HepG2 (cell line): ENCODE measurements around the gene CPAMD8. TPM values are rescaled to one million over a fixed set of nuclear protein-coding genes. Genes with fewer than 3 reads are reported as not detected.

Experiments
- ATAC-seq: fragments of 200-7000 bp; cut with Tn5 transposase; 3 replicates; pipeline ENCODE4 v1.9.1; 2020; ENCODE audit warnings: mild to moderate bottlenecking, moderate library complexity
- BruUV-seq: library from RNA; stranded (reverse); fragments of 400-500 nt; replicated peaks from 2 replicates; lab custom pipeline; 2021; lab: Mats Ljungman, UMichigan
- CTCF ChIA-PET: fragments of 300-600 bp; formaldehyde crosslinking; extraction: SDS; loops from one replicate; lab custom pipeline; 2021; ENCODE audit warnings: low total read pairs, inconsistent platforms, low intra/inter-chr PET ratio; lab: Yijun Ruan, JAX
- POLR2A ChIA-PET: fragments of 350-600 bp; sonication (Branson Sonifier 250); formaldehyde crosslinking; loops from one replicate; lab custom pipeline; 2020; ENCODE audit warnings: antibody characterized with exemption, inconsistent platforms; lab: Yijun Ruan, JAX
- DNase-seq: peaks from one replicate; pipeline ENCODE4 v3.0.0-alpha.2; 2015; ENCODE audit warnings: low spot score
- FAIRE-seq: peaks from 3 replicates; lab custom pipeline; 2011; peaks lifted over from hg19 to GRCh38; lab: Jason Lieb, UNC
- H2AFZ ChIP-seq: one replicate; pipeline ENCODE4 v1.6.1; 2011; ENCODE audit warnings: low read length, inconsistent platforms
- H3K27ac ChIP-seq: fragments of 300-600 bp; 3 replicates; pipeline ENCODE4 v1.8.0; 2011; ENCODE audit warnings: mixed run types, mild to moderate bottlenecking, mixed read lengths, low read length, inconsistent platforms; ENCODE audit not compliant: insufficient read depth; ENCODE audit errors: extremely low read length
- H3K27me3 ChIP-seq, 2 experiments: fragments of 200-600 bp in 1 of 2; 2 replicates in 1 of 2; 3 replicates in 1 of 2; pipeline versions ENCODE4 v1.6.0 to v1.8.0; 2011; ENCODE audit warnings: low read length in 2 of 2, mild to moderate bottlenecking in 2 of 2, moderate library complexity in 2 of 2, inconsistent platforms in 1 of 2; ENCODE audit not compliant: insufficient read depth in 2 of 2, control insufficient read depth in 1 of 2
- H3K36me3 ChIP-seq, 2 experiments: fragments of 200-600 bp in 1 of 2; replicated peaks in 1 of 2; 2 replicates in 1 of 2; 3 replicates in 1 of 2; pipeline versions ENCODE4 v1.5.1 to v1.8.0; 2011; ENCODE audit warnings: low read length in 2 of 2, inconsistent platforms in 1 of 2; ENCODE audit not compliant: insufficient read depth in 2 of 2, control insufficient read depth in 1 of 2
- H3K4me1 ChIP-seq: 2 replicates; pipeline ENCODE4 v1.5.1; 2012; ENCODE audit warnings: low read length, inconsistent platforms; ENCODE audit not compliant: insufficient read depth
- H3K4me2 ChIP-seq: 2 replicates; pipeline ENCODE4 v1.6.0; 2011; ENCODE audit warnings: low read depth, low read length, inconsistent platforms
- H3K4me3 ChIP-seq, 3 experiments: fragments of 200-600 bp in 1 of 3; sonication (generic), shearing (Covaris generic) in 1 of 3; replicated peaks in 1 of 3; 2 replicates each; pipeline ENCODE4 v1.5.1; 2011 to 2016; ENCODE audit warnings: low read length in 3 of 3, inconsistent platforms in 2 of 3, low read depth in 2 of 3, mild to moderate bottlenecking in 2 of 3, control low read depth in 1 of 3, mixed read lengths in 1 of 3; ENCODE audit not compliant: insufficient read depth in 1 of 3
- H3K79me2 ChIP-seq: one replicate; pipeline ENCODE4 v1.6.1; 2011; ENCODE audit warnings: low read length, inconsistent platforms; ENCODE audit not compliant: insufficient read depth
- H3K9ac ChIP-seq: 2 replicates; pipeline ENCODE4 v1.6.0; 2011; ENCODE audit warnings: mild to moderate bottlenecking, low read depth, low read length, inconsistent platforms; ENCODE audit not compliant: insufficient read depth
- H3K9me3 ChIP-seq: 2 replicates; pipeline ENCODE4 v1.5.1; 2012; ENCODE audit warnings: mild to moderate bottlenecking, low read length
- H4K20me1 ChIP-seq: 2 replicates; pipeline ENCODE4 v1.6.0; 2011; ENCODE audit warnings: inconsistent platforms, mild to moderate bottlenecking, low read length, moderate library complexity; ENCODE audit not compliant: insufficient read depth
- SOX13 ChIP-seq, 3 experiments: fragments of 450-650 bp in 1 of 3; sonication (generic) in 1 of 3; formaldehyde crosslinking in 1 of 3; IDR thresholded peaks in 2 of 3; conservative IDR thresholded peaks in 1 of 3; 2 replicates each; pipeline versions ENCODE4 v1.5.0 to v1.6.1; 2016 to 2020; ENCODE audit warnings: antibody characterized with exemption in 1 of 3, mild to moderate bottlenecking in 1 of 3, missing compliant biosample characterization in 1 of 3, missing genetic modification reagents in 1 of 3, moderate library complexity in 1 of 3
- SRF ChIP-seq: IDR thresholded peaks from 2 replicates; pipeline ENCODE4 v1.6.1; 2011; ENCODE audit warnings: mild to moderate bottlenecking, low read depth, low read length, moderate library complexity
- WGBS: methylation state at CpG from one replicate; pipeline ENCODE4 v1.1.6; 2017; ENCODE audit warnings: low lambda C conversion rate; 5-methylcytosine and 5-hydroxymethylcytosine counted together
- in situ Hi-C: cut with HindIII; loops from 2 replicates; pipeline ENCODE4 v1.10.0; 2017; ENCODE audit warnings: low pct_unique_long_range_greater_than_20kb; ENCODE audit not compliant: extremely low pct_ligation_motif_present
- intact Hi-C: fragments of 100-400 bp; cut with micrococcal nuclease; formaldehyde crosslinking; loops from one replicate; pipeline ENCODE4 v1.10.0; 2022; ENCODE audit not compliant: unreplicated experiment
- polyA plus RNA-seq, 8 experiments: library from polyadenylated mRNA; depleted of rRNA in 3 of 8; stranded (reverse) in 7 of 8; unstranded in 1 of 8; fragments of >200 nt; fragmentation: Illumina TruSeq in 4 of 8; extraction: Trizol in 4 of 8; gene quantifications; 2 replicates each; pipeline versions ENCODE4 v1.2.1 to v1.2.3, GENCODE V29; 2011 to 2016; ENCODE audit warnings: low read depth in 4 of 8, missing spikeins in 1 of 8, mixed read lengths in 1 of 8; ENCODE audit not compliant: insufficient read depth in 1 of 8
- total RNA-seq, 5 experiments: library from RNA; depleted of rRNA; stranded (reverse); fragments of >200 nt; fragmentation: Illumina TruSeq; extraction: Trizol; gene quantifications; 2 replicates each; pipeline ENCODE4 v1.2.3, GENCODE V29; 2016; ENCODE audit warnings: low read depth in 1 of 5
- TF ChIP-seq, protein P1 (sequence below): sonication (generic); formaldehyde crosslinking; IDR thresholded peaks from 2 replicates; pipeline ENCODE4 v1.4.0; 2020; ENCODE audit warnings: mild to moderate bottlenecking, low read depth, missing genetic modification reagents
- TF ChIP-seq, protein P2 (sequence below): sonication (generic); formaldehyde crosslinking; IDR thresholded peaks from 2 replicates; pipeline ENCODE4 v1.8.1; 2022; ENCODE audit warnings: low read depth, mild to moderate bottlenecking, missing genetic modification reagents
- TF ChIP-seq, protein P3 (sequence below): sonication (generic); formaldehyde crosslinking; conservative IDR thresholded peaks from 2 replicates; pipeline ENCODE4 v1.4.0; 2020; ENCODE audit warnings: missing genetic modification reagents

Gene CPAMD8
- total and polyA plus RNA-seq, 2 of the 13 experiments (the other 11 are each of a cell fraction or from before 2014, with no cell fraction given): 0.29 to 0.34 TPM

DNA sequence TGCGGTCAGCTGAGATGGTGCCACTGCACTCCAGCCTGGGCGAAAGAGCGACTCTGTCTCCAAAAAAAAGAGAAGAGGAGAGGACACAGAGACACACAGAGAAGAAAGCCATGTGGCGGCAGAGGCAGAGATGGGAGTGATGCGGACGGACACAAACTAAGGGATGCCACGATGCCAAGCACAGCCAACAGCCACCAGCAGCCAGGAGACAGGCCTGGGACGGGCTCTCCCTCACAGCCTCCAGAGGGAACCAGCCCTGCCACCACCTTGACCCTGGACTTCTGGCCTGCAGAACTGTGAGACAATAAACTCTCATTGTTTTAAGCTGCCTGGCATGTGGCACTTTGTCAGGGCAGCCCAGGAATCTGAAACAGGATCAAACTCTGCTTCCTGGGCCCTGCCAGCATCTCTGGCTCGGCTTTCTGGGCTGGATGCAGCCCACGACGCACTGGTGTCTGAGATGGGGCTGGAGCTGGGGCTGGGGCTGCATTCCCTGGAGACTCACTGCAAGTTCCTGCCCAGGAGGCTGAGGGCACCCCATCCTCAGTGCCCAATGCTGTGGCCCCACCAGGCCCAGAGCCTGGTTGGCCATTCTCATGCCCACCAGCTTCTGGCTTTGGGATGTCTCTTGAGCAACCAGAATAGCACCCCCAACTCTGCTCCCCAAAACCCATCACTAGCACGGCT, 134.8 kb downstream of the CPAMD8 start (continued):
- TF ChIP-seq SOX13 (IDR thresholded peaks at IDR 0.05) (no peak), SOX13 (CRISPR knock-in tag; conservative IDR thresholded peaks at IDR 0.05 in 1 of 2, IDR thresholded peaks at IDR 0.05 in 1 of 2) (peak in 1 of 2 experiments; percentile 67; a peak in 2 of 4 replicates)
- TF ChIP-seq, protein P1, sequence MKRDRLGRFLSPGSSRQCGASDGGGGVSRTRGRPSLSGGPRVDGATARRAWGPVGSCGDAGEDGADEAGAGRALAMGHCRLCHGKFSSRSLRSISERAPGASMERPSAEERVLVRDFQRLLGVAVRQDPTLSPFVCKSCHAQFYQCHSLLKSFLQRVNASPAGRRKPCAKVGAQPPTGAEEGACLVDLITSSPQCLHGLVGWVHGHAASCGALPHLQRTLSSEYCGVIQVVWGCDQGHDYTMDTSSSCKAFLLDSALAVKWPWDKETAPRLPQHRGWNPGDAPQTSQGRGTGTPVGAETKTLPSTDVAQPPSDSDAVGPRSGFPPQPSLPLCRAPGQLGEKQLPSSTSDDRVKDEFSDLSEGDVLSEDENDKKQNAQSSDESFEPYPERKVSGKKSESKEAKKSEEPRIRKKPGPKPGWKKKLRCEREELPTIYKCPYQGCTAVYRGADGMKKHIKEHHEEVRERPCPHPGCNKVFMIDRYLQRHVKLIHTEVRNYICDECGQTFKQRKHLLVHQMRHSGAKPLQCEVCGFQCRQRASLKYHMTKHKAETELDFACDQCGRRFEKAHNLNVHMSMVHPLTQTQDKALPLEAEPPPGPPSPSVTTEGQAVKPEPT: no peak
- TF ChIP-seq, protein P2, sequence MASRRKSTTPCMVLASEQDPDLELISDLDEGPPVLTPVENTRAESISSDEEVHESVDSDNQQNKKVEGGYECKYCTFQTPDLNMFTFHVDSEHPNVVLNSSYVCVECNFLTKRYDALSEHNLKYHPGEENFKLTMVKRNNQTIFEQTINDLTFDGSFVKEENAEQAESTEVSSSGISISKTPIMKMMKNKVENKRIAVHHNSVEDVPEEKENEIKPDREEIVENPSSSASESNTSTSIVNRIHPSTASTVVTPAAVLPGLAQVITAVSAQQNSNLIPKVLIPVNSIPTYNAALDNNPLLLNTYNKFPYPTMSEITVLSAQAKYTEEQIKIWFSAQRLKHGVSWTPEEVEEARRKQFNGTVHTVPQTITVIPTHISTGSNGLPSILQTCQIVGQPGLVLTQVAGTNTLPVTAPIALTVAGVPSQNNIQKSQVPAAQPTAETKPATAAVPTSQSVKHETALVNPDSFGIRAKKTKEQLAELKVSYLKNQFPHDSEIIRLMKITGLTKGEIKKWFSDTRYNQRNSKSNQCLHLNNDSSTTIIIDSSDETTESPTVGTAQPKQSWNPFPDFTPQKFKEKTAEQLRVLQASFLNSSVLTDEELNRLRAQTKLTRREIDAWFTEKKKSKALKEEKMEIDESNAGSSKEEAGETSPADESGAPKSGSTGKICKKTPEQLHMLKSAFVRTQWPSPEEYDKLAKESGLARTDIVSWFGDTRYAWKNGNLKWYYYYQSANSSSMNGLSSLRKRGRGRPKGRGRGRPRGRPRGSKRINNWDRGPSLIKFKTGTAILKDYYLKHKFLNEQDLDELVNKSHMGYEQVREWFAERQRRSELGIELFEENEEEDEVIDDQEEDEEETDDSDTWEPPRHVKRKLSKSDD (CRISPR knock-in tag): no peak

DNA sequence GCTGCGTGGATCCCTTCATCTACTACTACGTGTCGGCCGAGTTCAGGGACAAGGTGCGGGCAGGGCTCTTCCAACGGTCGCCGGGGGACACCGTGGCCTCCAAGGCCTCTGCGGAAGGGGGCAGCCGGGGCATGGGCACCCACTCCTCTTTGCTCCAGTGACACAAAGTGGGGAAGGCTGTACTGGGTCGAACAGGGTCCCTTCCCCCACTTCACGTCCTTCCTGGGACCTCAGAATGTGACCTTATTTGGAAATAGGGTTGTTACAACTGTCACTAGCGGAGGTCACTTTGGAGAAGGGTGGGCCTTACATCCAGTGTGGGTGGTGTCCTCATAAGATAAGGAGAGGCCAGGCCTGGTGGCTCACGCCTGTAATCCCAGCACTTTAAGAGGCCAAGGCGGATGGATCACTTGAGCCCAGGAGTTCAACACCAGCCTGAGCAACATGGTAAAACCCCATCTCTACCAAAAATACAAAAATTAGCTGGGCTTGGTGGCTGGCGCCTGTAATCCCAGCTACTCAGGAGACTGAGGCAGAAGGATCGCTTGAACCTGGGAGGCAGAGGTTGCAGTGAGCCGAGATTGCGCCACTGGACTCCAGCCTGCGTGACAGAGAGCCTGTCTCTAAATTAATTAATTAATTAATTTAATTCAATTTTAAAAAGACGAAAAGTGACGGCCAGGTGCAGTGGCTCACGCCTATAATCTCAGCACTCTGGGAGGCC, 136.0 kb downstream of the CPAMD8 start:
- Histone ChIP-seq H3K9me3 (no peaks in the 10 kb centered on the region), H3K4me2 (no peak overlapping the region), H3K79me2 (no peaks in the 10 kb centered on the region), H3K36me3 (no peaks in the 10 kb centered on the region), H3K4me3 (no peak overlapping the region), H3K4me1 (peaks cover 60% of the 10 kb centered on the region), H3K9ac (no peak overlapping the region), H3K27ac (no peak overlapping the region), H3K27me3 (peaks cover 3 to 34% of the 10 kb centered on the region in 2 experiments; a peak in 4 of 5 replicates), H4K20me1 (no peaks in the 10 kb centered on the region), H2AFZ (no peak overlapping the region)
- no TSS peak for BruUV-seq
- no peak for DNase-seq
- in situ Hi-C loops (no loop called here), intact Hi-C loops (no loop called here)
- POLR2A ChIA-PET: no interaction called here
- CTCF ChIA-PET: no interaction called here
- TF ChIP-seq, protein P3, sequence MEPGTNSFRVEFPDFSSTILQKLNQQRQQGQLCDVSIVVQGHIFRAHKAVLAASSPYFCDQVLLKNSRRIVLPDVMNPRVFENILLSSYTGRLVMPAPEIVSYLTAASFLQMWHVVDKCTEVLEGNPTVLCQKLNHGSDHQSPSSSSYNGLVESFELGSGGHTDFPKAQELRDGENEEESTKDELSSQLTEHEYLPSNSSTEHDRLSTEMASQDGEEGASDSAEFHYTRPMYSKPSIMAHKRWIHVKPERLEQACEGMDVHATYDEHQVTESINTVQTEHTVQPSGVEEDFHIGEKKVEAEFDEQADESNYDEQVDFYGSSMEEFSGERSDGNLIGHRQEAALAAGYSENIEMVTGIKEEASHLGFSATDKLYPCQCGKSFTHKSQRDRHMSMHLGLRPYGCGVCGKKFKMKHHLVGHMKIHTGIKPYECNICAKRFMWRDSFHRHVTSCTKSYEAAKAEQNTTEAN (CRISPR knock-in tag): no peak
- 0 out of 2 replicates have a peak, but pooled peaks have one; percentile 29 for TF ChIP-seq SRF
- FAIRE-seq: no peak
- WGBS: 54% methylated on average over 15 of the region's 24 CpGs
- no peak for ATAC-seq
